ENCODE measurements around the gene RAB26. TPM values are rescaled to one million over a fixed set of nuclear protein-coding genes. Genes with fewer than 3 reads are reported as not detected.

Gene RAB26
- total and polyA plus RNA-seq, 4 donors, result 1.9 to 3.9 (median 3.0) TPM

- TF ChIP-seq ZBTB33 (IDR thresholded peaks at IDR 0.05) (no peak), FOXA1 (IDR thresholded peaks at IDR 0.05) (no peak)
These were observed 5.2 kb upstream of the RAB26 start (continued) for GRCh38 chr16:2142942-2143877.

GRCh38 chr16:2143878-2144485 is 4.4 kb upstream of the RAB26 start:
- Histone ChIP-seq H3K27ac (ENCODE audit: low read depth in 1 of 2, low read length in 2 of 2) (no peak overlapping the region), H3K9ac (ENCODE audit: low read depth in 1 of 2, low read length in 2 of 2) (no peak overlapping the region), H3K36me3 (ENCODE audit: control insufficient read depth in 4 of 4, insufficient read depth in 3 of 4, low read depth in 1 of 4, low read length in 3 of 4) (no peaks in the 10 kb centered on the region), H3K27me3 (ENCODE audit: control insufficient read depth in 4 of 4, insufficient read depth in 4 of 4, low read length in 3 of 4) (no peaks in the 10 kb centered on the region), H3K4me1 (ENCODE audit: control insufficient read depth in 4 of 4, insufficient read depth in 4 of 4, low read length in 3 of 4) (peaks cover 10 to 23% (median 16%) of the 10 kb centered on the region in 4 donors), H3K4me3 (ENCODE audit: low read depth in 1 of 3, low read length in 3 of 3) (no peak overlapping the region), H3K9me3 (ENCODE audit: control insufficient read depth in 4 of 4, low read length in 3 of 4) (no peaks in the 10 kb centered on the region)
- no peak for DNase-seq (ENCODE audit: low spot score)
- no peak for TF ChIP-seq FOXA2 (IDR thresholded peaks at IDR 0.05)
- TF ChIP-seq RAD21 (IDR thresholded peaks at IDR 0.05), result no peak
- no peak for TF ChIP-seq HNF4G (IDR thresholded peaks at IDR 0.05)
- no peak for TF ChIP-seq ZBTB33 (IDR thresholded peaks at IDR 0.05)
- no peak for TF ChIP-seq REST (IDR thresholded peaks at IDR 0.05)
- no peak for TF ChIP-seq SP1 (IDR thresholded peaks at IDR 0.05)
- TF ChIP-seq HNF4A (conservative IDR thresholded peaks at IDR 0.05), result no peak
- TF ChIP-seq YY1 (IDR thresholded peaks at IDR 0.05), result no peak
- TF ChIP-seq TAF1 (conservative IDR thresholded peaks at IDR 0.05), result no peak
- WGBS, result 90% methylated on average over 17 of the region's 17 CpGs

- 93% methylated on average over 5 of the region's 5 CpGs for WGBS
- Histone ChIP-seq H3K4me1 (ENCODE audit: control insufficient read depth in 4 of 4, insufficient read depth in 4 of 4, low read length in 3 of 4) (peaks cover 10 to 38% (median 34%) of the 10 kb centered on the region in 4 donors), H3K27me3 (ENCODE audit: control insufficient read depth in 4 of 4, insufficient read depth in 4 of 4, low read length in 3 of 4) (no peaks in the 10 kb centered on the region), H3K27ac (ENCODE audit: low read depth in 1 of 2, low read length in 2 of 2) (no peak overlapping the region), H3K4me3 (ENCODE audit: low read depth in 1 of 3, low read length in 3 of 3) (no peak overlapping the region), H3K9me3 (ENCODE audit: control insufficient read depth in 4 of 4, low read length in 3 of 4) (no peaks in the 10 kb centered on the region), H3K9ac (ENCODE audit: low read depth in 1 of 2, low read length in 2 of 2) (no peak overlapping the region), H3K36me3 (ENCODE audit: control insufficient read depth in 4 of 4, insufficient read depth in 3 of 4, low read depth in 1 of 4, low read length in 3 of 4) (no peaks in the 10 kb centered on the region)
- DNase-seq (ENCODE audit: low spot score), result no peak
- TF ChIP-seq JUND (IDR thresholded peaks at IDR 0.05), result no peak
- no peak for TF ChIP-seq ZBTB33 (IDR thresholded peaks at IDR 0.05)
- TF ChIP-seq NR2F2 (IDR thresholded peaks at IDR 0.05), result no peak
- no peak for TF ChIP-seq GABPA (IDR thresholded peaks at IDR 0.05 in 1 of 2, conservative IDR thresholded peaks at IDR 0.05 in 1 of 2)
- TF ChIP-seq YY1 (IDR thresholded peaks at IDR 0.05), result no peak
- no peak for TF ChIP-seq FOXA2 (IDR thresholded peaks at IDR 0.05)
- TF ChIP-seq HNF4G (IDR thresholded peaks at IDR 0.05), result no peak
These were observed 2.6 kb upstream of the RAB26 start for GRCh38 chr16:2145843-2146242.

Data from liver (tissue), 9 donors.